Astrocyte of the cerebellum (primary cell): ENCODE data around the gene NTM.

Experiments
- DNase-seq: peaks from one replicate; pipeline ENCODE4 v3.0.0-alpha.2; 2011; ENCODE audit warnings: low read depth
- H3K4me3 ChIP-seq: 2 replicates; pipeline ENCODE4 v1.5.1; 2011; ENCODE audit warnings: mild to moderate bottlenecking, low read depth, low read length, moderate library complexity
- in situ Hi-C: cut with HindIII; loops from 2 replicates; pipeline ENCODE4 v1.10.0; 2017; ENCODE audit warnings: low sequenced_read_pairs
- TF ChIP-seq, protein P1 (sequence below): IDR thresholded peaks from 2 replicates; pipeline ENCODE4 v1.5.1; 2012; ENCODE audit warnings: low read length, low read depth, moderate library complexity, mild to moderate bottlenecking; ENCODE audit errors: missing control alignments

NTM gene

DNA sequence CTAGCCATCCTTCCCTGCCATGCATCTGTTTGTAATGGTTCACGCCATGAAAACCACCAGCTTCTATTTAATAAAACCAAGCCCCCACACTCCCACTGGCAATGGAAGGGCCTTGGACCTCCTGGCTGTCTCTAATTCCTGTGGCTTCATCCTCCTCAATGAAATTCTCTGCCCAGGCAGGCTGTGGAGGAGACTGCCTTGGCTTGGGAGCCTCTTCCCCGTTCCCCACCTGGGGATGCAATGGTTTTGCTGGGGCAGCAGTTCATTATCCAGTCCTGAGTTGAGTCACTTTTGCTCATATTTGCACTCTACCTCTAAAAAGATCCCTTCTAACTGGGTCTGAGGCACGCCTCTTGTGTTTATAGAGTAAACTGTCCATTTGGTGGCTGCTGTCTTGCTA lies 515.8 kb downstream of the NTM start:
- no peak overlapping the region for H3K4me3 ChIP-seq
- in situ Hi-C loops, result no loop called here
- TF ChIP-seq, protein P1, sequence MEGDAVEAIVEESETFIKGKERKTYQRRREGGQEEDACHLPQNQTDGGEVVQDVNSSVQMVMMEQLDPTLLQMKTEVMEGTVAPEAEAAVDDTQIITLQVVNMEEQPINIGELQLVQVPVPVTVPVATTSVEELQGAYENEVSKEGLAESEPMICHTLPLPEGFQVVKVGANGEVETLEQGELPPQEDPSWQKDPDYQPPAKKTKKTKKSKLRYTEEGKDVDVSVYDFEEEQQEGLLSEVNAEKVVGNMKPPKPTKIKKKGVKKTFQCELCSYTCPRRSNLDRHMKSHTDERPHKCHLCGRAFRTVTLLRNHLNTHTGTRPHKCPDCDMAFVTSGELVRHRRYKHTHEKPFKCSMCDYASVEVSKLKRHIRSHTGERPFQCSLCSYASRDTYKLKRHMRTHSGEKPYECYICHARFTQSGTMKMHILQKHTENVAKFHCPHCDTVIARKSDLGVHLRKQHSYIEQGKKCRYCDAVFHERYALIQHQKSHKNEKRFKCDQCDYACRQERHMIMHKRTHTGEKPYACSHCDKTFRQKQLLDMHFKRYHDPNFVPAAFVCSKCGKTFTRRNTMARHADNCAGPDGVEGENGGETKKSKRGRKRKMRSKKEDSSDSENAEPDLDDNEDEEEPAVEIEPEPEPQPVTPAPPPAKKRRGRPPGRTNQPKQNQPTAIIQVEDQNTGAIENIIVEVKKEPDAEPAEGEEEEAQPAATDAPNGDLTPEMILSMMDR, result no peak
- peak; percentile 48 for DNase-seq

DNA sequence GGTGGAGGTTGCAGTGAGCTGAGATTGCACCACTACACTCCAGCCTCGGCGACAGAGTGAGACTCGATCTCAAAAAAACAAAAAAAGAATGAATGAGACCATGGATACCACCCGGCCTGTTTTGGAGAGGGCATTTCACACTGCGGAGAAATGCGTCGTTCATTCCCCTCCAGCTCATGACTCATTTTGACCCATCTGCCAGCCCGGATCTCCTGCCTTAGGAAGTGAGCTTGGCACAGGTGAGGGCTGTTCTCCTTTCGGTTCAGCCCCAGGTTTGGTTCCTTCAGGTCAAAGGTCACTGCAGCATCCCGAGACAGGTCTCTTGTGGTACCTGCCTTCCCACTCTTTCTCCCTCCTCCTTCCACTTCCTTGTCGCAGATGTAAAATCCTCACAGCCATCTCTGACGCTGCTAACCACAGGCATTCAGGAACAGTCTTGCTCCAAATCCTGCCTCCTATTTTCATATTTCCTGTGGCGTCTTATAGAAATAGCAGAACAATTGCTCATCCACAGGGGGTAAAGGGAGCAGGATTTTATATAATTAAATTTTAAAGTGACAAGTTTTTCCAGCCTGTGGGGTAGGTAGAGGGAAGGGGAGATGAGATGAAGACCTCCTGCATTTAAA lies 517.9 kb downstream of the NTM start:
- TF ChIP-seq, protein P1, result no peak
- DNase-seq, result peak; percentile 90
- in situ Hi-C loops, result no loop called here
- no peak overlapping the region for H3K4me3 ChIP-seq

DNA sequence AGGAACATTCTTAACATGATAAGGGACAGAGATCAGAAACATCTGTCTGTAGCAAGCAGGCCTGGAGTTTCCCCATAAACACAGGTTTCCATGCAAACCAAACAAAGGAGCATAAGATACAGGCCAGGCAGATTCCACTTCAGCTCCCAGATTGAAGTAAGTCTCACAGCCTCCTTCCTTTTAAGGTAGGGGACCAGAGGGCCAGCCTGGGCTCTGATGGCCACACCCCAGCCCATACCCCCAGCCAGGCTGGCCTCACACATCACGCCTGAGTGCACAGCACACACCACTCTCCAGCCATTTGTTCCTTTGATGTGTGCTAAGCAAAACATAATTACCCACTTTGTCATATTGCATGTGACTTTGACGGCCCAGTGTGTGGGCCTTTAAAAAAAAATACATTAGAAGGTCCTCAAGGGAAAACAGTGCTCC lies 518.7 kb downstream of the NTM start:
- in situ Hi-C loops, result no loop called here
- TF ChIP-seq, protein P1, result no peak
- DNase-seq, result peak; percentile 77
- no peak overlapping the region for H3K4me3 ChIP-seq

DNA sequence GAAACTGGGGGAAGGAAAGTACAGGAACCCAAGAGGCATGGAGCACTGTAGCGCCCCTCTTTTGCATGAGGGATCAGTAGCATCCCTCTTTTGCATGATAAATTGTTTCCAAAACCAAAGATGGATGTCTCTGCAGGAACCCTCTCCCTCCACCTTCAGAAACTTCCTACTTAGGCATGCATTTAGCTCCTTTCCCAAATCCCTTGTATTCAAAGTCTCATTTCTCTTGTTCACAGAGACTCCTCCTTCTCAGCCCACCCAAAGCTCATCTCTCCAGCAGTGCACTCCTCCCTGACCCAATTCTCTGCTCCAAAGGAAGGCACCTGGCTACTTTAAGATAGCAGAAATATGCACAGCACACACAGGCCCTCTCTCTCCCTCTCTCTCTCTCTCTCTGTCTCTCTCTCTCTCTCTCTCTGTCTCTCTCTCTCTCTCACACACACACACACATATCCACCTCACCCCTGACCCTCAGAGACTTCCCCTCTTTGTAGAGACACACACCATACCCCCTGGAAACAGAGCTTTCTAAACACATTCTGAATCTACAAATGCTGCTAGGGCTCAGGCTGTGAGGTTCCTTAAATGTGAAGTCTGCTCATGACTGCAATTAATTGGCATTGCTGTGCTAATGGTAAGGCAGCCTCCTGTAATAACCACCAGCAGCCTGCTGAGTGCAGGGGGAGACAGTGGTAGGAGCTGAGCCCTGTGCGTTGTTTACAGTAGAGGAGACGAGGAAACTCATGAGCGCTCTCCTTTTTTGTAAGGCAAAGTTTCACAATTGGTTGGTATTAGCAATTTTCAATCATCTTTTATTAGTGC lies 519.6 kb downstream of the NTM start:
- no peak for DNase-seq
- in situ Hi-C loops, result no loop called here
- TF ChIP-seq, protein P1, result peak; percentile 30
- H3K4me3 ChIP-seq, result no peak overlapping the region

DNA sequence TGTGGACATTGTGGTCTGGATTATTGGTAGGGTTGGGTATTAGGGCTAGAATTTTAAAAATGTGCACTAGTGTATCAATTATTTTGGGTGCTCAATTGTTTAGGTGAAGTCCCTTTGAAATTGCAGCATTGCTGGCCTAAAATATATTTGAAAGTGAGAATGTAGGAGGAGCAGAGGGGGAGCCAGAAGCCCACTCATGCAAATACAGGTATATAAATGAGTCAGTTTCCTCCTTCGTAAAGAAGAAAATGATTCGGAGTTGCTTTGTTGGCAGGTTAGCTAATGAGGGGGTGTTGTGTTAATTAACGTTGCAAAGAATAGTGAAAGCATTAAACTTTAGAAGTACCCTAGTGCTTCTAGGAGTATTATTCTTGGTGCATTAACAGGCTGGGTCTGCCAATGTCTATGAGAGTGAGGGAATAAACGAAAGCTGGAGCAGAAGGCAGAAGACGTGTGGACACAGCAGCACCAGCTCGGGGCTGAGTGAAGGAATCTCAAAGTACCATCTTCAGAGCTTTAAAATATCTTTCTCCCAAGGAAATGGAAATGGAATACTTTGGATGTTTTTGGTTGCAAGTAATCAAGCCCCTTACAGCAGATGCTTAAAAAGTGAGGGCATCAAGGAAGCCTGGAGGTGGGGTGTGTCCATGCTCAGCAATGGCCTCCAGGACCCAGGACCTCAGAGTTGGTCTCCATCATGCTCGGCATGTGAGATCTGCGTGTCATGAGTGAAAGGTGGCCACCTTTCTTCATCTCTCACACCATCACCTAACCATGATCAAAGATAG lies 522.9 kb downstream of the NTM start:
- no peak overlapping the region for H3K4me3 ChIP-seq
- DNase-seq, result no peak
- in situ Hi-C loops, result no loop called here
- TF ChIP-seq, protein P1, result no peak

DNA sequence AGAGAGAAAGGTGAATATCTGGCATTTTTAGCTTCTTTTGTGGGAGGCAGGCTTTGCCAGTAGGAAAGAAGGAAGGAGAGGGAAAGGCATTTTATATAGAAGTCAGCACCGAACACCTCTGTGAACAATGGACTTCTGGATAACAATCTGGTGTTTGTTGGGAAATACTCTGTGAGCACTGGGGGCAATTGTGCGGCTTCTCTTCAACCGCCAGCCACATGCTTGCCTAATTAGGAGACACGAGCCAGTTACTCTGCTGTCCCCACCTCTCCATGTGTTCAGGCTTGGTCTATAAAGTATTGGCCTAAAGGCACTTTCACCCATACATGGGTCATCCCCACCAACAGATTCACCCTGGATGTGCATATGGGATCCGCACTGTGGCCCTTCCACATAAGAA lies 523.6 kb downstream of the NTM start:
- H3K4me3 ChIP-seq, result no peak overlapping the region
- in situ Hi-C loops, result no loop called here
- TF ChIP-seq, protein P1, result no peak
- no peak for DNase-seq
